AG04450 (cell line): ENCODE data around the gene FAT4. TPM values are rescaled to one million over a fixed set of nuclear protein-coding genes. Genes with fewer than 3 reads are reported as not detected.
A peak's percentile ranks its signal among the peaks of the same experiment; 100 is the strongest.

ENCODE experiments used
- CTCF ChIA-PET: fragments of 300-600, 350-600 bp; formaldehyde crosslinking; extraction: SDS; loops from one replicate; lab custom pipeline; 2022; ENCODE audit warnings: antibody characterized with exemption, inconsistent platforms; lab: Charles Lee
- POLR2A ChIA-PET: fragments of 350-600 bp; formaldehyde crosslinking; extraction: SDS; loops from one replicate; lab custom pipeline; 2021; ENCODE audit warnings: antibody characterized with exemption, inconsistent platforms; lab: Yijun Ruan, JAX
- DNase-seq: peaks from one replicate; pipeline ENCODE4 v3.0.0-alpha.2; 2011; ENCODE audit warnings: low read depth, low spot score
- H3K27ac ChIP-seq: one replicate; pipeline ENCODE4 v1.5.1; 2012; ENCODE audit warnings: low read depth, low read length, control low read depth
- H3K27me3 ChIP-seq: one replicate; pipeline ENCODE4 v1.6.0; 2012; ENCODE audit warnings: low read length; ENCODE audit not compliant: control insufficient read depth, insufficient read depth
- H3K4me3 ChIP-seq: 2 replicates; pipeline ENCODE4 v1.5.1; 2011; ENCODE audit warnings: mild to moderate bottlenecking, low read depth, low read length, control low read depth
- H3K9me3 ChIP-seq: 2 replicates; pipeline ENCODE4 v1.5.1; 2012; ENCODE audit warnings: low read length; ENCODE audit not compliant: control insufficient read depth, insufficient read depth
- polyA plus RNA-seq: library from polyadenylated mRNA; depleted of rRNA; stranded (reverse); fragments of >200 nt; gene quantifications from 2 replicates; pipeline ENCODE4 v1.2.3, GENCODE V29; 2011
- TF ChIP-seq, protein P1 (sequence below): IDR thresholded peaks from 2 replicates; pipeline ENCODE4 v1.5.1; 2011; ENCODE audit warnings: low read depth, low read length, control low read depth, inconsistent platforms

The FAT4 gene
- polyA plus RNA-seq, 1 experiment: 18.0 TPM

GRCh38 chr4:125283707-125284279 lies 31.0 kb upstream of the FAT4 start:
- H3K27ac ChIP-seq: no peak overlapping the region
- H3K9me3 ChIP-seq: peaks cover 8% of the 10 kb centered on the region; the same call in 1 of the 2 replicates
- no peak for DNase-seq
- no peak overlapping the region for H3K4me3 ChIP-seq
- TF ChIP-seq, protein P1, sequence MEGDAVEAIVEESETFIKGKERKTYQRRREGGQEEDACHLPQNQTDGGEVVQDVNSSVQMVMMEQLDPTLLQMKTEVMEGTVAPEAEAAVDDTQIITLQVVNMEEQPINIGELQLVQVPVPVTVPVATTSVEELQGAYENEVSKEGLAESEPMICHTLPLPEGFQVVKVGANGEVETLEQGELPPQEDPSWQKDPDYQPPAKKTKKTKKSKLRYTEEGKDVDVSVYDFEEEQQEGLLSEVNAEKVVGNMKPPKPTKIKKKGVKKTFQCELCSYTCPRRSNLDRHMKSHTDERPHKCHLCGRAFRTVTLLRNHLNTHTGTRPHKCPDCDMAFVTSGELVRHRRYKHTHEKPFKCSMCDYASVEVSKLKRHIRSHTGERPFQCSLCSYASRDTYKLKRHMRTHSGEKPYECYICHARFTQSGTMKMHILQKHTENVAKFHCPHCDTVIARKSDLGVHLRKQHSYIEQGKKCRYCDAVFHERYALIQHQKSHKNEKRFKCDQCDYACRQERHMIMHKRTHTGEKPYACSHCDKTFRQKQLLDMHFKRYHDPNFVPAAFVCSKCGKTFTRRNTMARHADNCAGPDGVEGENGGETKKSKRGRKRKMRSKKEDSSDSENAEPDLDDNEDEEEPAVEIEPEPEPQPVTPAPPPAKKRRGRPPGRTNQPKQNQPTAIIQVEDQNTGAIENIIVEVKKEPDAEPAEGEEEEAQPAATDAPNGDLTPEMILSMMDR: peak; percentile 51
- POLR2A ChIA-PET: no interaction called here
- CTCF ChIA-PET: interaction anchor here (0.6 to 2.7 kb wide), 36 partner anchors 8 to 1300 kb away, joined by 3 to 81 read pairs (median 4); no protein-coding TSS in a partner anchor
- H3K27me3 ChIP-seq: no peaks in the 10 kb centered on the region

- no peak overlapping the region for H3K4me3 ChIP-seq
- H3K9me3 ChIP-seq: no peaks in the 10 kb centered on the region
- H3K27me3 ChIP-seq: no peaks in the 10 kb centered on the region
- no peak for DNase-seq
- POLR2A ChIA-PET: no interaction called here
- TF ChIP-seq, protein P1: no peak
- CTCF ChIA-PET: no interaction called here
- no peak overlapping the region for H3K27ac ChIP-seq
These were observed 17.6 kb upstream of the FAT4 start for GRCh38 chr4:125297116-125297515.

GRCh38 chr4:125303058-125303457 lies 11.7 kb upstream of the FAT4 start:
- Histone ChIP-seq H3K9me3 (no peaks in the 10 kb centered on the region), H3K4me3 (no peak overlapping the region), H3K27me3 (no peaks in the 10 kb centered on the region), H3K27ac (no peak overlapping the region)
- no peak for DNase-seq
- TF ChIP-seq, protein P1: no peak
- CTCF ChIA-PET: interaction anchor here (2.1 kb wide), 1 partner anchor 19 kb away, joined by 8 read pairs; no protein-coding TSS in a partner anchor
- POLR2A ChIA-PET: no interaction called here

DNA sequence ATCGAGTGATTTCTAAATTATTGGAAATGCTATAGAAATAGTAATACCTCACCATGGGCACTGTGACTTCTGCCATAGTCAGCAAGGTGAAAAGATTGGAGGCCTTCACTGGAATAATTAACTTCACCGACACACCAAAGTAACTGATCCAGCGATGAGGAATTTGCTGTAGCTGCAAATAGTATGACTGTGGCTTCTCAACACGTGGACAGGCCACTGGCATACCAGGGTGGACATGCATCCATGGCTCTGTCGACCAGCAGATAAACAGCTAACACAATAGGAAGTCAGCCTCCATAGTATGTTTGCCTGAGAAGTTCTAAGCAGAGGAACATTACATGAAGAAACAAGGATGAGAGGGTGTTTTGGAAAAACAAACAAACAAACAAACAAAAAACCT lies 10.9 kb upstream of the FAT4 start:
- DNase-seq: no peak
- ChIA-PET POLR2A (no interaction called here), CTCF (interaction anchor here (0.7 to 2.1 kb wide), 2 partner anchors 11 to 20 kb away, joined by 4 to 8 read pairs; partner anchors contain the start of gene FAT4)
- Histone ChIP-seq H3K4me3 (no peak overlapping the region), H3K9me3 (no peaks in the 10 kb centered on the region), H3K27me3 (no peaks in the 10 kb centered on the region), H3K27ac (no peak overlapping the region)
- TF ChIP-seq, protein P1: no peak

GRCh38 chr4:125306112-125306511 lies 8.6 kb upstream of the FAT4 start:
- no peak for DNase-seq
- no peak overlapping the region for H3K27ac ChIP-seq
- CTCF ChIA-PET: interaction anchor here (1.3 kb wide), 1 partner anchor 8 kb away, joined by 6 read pairs; no protein-coding TSS in a partner anchor
- H3K4me3 ChIP-seq: no peak overlapping the region
- TF ChIP-seq, protein P1: no peak
- no peaks in the 10 kb centered on the region for H3K27me3 ChIP-seq
- POLR2A ChIA-PET: no interaction called here
- H3K9me3 ChIP-seq: peaks cover 4% of the 10 kb centered on the region
